HG02623 (cell line): ENCODE data around the gene LRRC49.
"Not testable (repeated sequence)": the region's sequence is repeated elsewhere in the genome, so short reads cannot be mapped to it uniquely, and the experiment has no call there.

Experiments used
- ATAC-seq: cut with Tn5 transposase; IDR thresholded peaks from one replicate; pipeline ENCODE4 v1.9.1; 2021; ENCODE audit warnings: moderate library complexity; ENCODE audit not compliant: unreplicated experiment

The LRRC49 gene

GRCh38 chr15:70967646-70968045 is 75.0 kb downstream of the LRRC49 start:
- no peak for ATAC-seq

GRCh38 chr15:70974004-70974832 is 81.6 kb downstream of the LRRC49 start:
- no peak for ATAC-seq

- ATAC-seq, result no peak
Observed at GRCh38 chr15:70976851-70977250, 84.2 kb downstream of the LRRC49 start.

GRCh38 chr15:70995383-70995970 is 102.9 kb downstream of the LRRC49 start:
- no peak for ATAC-seq

GRCh38 chr15:70998319-70998718 is 105.7 kb downstream of the LRRC49 start:
- no peak for ATAC-seq

- no peak for ATAC-seq
Observed at GRCh38 chr15:71002316-71002715, 109.7 kb downstream of the LRRC49 start.

- no peak for ATAC-seq
Observed at GRCh38 chr15:71003319-71003718, 110.7 kb downstream of the LRRC49 start.

GRCh38 chr15:71004506-71004905 is 111.9 kb downstream of the LRRC49 start:
- not testable (repeated sequence) for ATAC-seq

GRCh38 chr15:71005895-71006294 is 113.3 kb downstream of the LRRC49 start:
- no peak for ATAC-seq

- no peak for ATAC-seq
Observed at GRCh38 chr15:71008250-71008870, 115.7 kb downstream of the LRRC49 start.

GRCh38 chr15:71010472-71010871 is 117.8 kb downstream of the LRRC49 start:
- no peak for ATAC-seq

GRCh38 chr15:71010997-71011396 is 118.4 kb downstream of the LRRC49 start:
- ATAC-seq, result no peak

GRCh38 chr15:71011503-71012155 is 119.0 kb downstream of the LRRC49 start:
- ATAC-seq, result no peak

GRCh38 chr15:71013446-71013845 is 120.8 kb downstream of the LRRC49 start:
- no peak for ATAC-seq

- no peak for ATAC-seq
Observed at GRCh38 chr15:71015342-71015741, 122.7 kb downstream of the LRRC49 start.

- not testable (repeated sequence) for ATAC-seq
Observed at GRCh38 chr15:71031232-71031631, 138.6 kb downstream of the LRRC49 start.

GRCh38 chr15:71035478-71035877 is 142.9 kb downstream of the LRRC49 start:
- ATAC-seq, result not testable (repeated sequence)

GRCh38 chr15:71042356-71042922 is 149.8 kb downstream of the LRRC49 start:
- no peak for ATAC-seq

GRCh38 chr15:71043373-71043772 is 150.7 kb downstream of the LRRC49 start:
- no peak for ATAC-seq

- no peak for ATAC-seq
Observed at GRCh38 chr15:71044006-71044405, 151.4 kb downstream of the LRRC49 start.

- not testable (repeated sequence) for ATAC-seq
Observed at GRCh38 chr15:71046146-71046545, 153.5 kb downstream of the LRRC49 start.
